HG03097 (cell line): ENCODE data around the gene CDK14.

Experiments used
- ATAC-seq: cut with Tn5 transposase; IDR thresholded peaks from one replicate; pipeline ENCODE4 v1.9.1; 2021; ENCODE audit not compliant: unreplicated experiment, low FRiP score

CDK14 gene

GRCh38 chr7:90677486-90678404, 81.6 kb downstream of the CDK14 start:
- no peak for ATAC-seq

DNA sequence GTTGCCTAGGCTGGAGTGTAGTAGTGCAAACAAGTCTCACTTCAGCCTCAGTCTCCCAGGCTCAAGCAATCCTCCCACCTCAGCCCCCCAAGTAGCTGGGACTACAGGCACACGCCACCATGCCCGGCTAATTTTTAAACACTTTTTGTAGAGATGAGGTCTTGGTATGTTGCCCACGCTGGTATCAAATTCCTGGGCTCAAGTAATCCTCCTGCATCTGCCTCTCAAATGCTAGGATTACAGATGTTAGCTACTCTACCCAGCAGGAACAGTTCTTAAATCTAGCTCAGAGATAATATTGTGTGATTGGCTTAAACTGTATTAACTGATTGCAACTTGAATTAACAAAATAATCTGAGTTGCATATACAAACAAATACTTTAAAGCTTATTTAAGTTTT, 82.9 kb downstream of the CDK14 start:
- no peak for ATAC-seq

GRCh38 chr7:90680484-90680883, 84.4 kb downstream of the CDK14 start:
- no peak for ATAC-seq

DNA sequence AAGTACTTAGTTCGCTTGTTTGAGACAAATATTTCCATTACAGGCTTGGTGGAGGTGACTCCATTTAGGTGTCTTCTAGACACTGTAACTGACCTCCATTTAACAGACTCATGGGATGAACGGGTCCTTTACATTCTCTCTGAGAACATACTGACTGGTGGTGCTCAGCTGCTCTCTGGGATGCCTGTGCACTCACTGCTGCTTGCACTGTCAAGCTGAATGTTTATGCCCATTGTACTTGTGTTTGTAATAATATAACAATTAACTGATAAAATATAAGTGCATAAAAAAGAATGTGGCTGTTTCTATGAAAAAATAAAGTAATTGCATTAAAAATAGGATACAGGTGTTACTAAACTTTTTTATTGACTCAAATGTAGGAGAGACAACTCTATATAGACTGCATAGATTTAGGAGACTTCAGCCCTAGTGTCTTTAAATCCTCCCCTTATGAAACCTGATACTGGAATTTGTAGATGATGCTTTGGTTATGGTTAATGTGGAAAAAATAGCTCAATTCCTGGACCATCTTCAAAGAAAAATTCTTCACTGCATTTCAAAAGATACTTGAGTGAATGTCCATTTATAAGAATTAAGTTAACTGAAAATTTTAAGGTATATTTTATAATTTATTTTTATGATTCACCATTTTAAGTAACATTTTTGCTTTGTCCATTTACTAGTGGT, 85.4 kb downstream of the CDK14 start:
- ATAC-seq, result no peak

DNA sequence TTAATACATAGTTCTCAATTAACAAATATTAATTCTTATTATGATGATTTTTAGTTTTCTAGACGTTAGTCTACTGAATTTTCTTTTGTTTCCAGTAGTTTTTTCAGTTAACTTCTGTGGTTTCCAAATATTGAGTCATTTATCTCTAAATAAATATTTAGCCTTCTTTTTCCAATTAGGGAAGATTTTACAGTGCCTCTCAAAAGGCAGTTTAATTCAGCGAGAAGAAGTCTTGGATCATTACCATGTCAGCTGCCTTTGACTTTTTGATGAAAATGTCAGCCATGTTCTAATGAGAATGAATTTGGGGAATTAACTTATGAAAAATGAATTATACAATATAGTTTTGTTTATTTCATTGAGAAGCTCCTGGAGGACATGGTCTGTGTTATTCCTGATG, 90.0 kb downstream of the CDK14 start:
- ATAC-seq, result no peak

DNA sequence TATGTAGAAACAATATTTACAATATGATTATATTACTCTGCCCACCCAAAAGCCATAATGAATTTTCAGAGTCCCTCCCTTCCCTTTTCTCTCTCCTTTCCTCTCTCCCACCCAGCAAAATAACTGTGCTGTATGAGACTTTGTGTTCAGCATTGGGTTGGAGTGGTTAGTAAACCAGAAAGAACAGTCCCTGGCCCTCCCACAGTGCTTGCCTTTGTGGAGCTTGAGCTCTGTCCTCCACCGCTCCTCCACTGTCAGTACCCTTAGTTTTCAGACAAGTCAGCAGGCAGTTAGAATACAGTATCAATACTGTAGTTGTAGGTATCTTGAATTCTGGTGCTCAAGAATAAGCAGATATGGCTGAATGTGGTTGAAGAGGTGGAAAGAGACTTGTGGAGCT, 92.7 kb downstream of the CDK14 start:
- no peak for ATAC-seq

- ATAC-seq, result no peak
Measured at GRCh38 chr7:90689260-90689659, 93.1 kb downstream of the CDK14 start.

GRCh38 chr7:90690159-90690858, 94.2 kb downstream of the CDK14 start:
- ATAC-seq, result no peak

GRCh38 chr7:90692396-90692795, 96.3 kb downstream of the CDK14 start:
- no peak for ATAC-seq

DNA sequence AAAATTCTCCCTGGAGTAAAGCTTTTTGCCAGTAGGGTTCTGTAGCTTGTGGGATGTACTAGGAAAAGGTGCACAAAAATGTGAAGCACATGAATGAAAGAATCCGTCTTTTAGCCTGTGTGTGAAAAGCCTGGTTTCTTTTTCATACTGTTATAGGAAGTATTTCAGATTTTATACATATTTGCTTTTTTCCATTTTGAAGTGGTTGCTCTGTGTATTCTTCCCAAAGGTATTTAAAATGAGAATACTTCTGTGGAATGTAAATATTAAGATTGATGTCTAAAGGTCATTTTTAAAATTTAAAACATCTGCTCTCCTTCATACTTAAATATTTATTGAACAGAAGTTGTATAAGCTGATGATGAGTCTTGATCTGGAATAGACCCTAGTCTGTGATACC, 96.8 kb downstream of the CDK14 start:
- no peak for ATAC-seq

DNA sequence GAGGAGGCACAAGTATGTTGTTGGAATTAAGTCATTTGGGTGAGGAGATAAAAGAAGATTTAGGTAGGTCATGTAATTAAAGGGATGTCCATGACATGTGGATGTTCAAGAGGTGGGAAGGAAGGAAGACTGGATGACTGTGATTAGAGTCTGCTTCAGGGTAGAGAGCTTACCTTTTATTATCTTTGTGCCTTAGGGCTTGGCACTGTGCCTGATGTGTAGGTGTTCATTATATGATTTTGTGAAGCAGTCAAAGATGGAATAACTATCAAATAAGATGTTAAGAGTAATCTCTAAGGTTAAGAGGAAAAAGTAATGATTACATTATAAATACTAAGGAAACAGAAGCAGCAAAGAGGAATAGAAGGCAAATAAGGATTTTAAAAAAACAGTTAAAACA, 97.8 kb downstream of the CDK14 start:
- ATAC-seq, result no peak

DNA sequence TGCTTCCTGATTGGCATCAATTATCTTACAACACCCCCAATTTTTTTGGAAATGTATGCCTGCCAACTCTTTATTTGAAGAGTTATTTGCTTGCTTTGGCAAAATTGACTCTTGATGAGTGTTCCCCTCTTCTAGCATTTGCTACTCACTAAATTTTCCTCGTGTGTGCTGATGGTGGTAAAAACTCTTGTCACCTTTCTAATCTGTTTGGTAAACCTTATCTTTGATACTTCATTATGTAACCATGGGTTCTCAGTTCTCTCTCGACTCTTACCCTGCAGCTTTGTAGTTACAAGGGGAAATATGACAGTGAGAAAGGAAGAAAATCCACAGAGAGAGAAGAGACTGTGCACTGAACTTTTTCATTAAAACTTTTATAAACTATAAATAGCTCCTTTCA, 102.5 kb downstream of the CDK14 start:
- ATAC-seq, result no peak

GRCh38 chr7:90701021-90701420, 104.9 kb downstream of the CDK14 start:
- no peak for ATAC-seq

DNA sequence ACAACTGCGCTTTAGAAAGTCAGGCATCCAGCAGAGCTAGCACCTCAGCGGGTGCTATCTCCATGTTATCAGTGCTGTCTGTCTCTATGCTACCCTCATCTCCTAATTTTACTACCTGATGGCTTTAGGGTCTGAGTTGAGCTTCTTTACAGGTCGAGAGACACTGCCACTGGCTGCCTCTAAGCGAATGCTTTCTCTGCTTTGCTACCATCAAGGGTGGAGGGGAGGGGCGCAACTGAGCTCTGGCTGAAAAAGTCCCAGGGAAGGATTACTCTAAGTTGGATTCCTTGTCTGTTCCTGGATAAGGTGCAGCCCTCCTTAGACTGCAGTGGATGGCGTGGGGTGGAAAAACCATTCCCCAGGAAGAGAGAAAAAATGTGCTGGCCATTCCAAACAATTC, 105.7 kb downstream of the CDK14 start:
- ATAC-seq, result no peak

GRCh38 chr7:90705391-90706071, 109.4 kb downstream of the CDK14 start:
- no peak for ATAC-seq

GRCh38 chr7:90706072-90706716, 110.1 kb downstream of the CDK14 start:
- ATAC-seq, result no peak

GRCh38 chr7:90708841-90709317, 112.8 kb downstream of the CDK14 start:
- peak; percentile 52 for ATAC-seq

DNA sequence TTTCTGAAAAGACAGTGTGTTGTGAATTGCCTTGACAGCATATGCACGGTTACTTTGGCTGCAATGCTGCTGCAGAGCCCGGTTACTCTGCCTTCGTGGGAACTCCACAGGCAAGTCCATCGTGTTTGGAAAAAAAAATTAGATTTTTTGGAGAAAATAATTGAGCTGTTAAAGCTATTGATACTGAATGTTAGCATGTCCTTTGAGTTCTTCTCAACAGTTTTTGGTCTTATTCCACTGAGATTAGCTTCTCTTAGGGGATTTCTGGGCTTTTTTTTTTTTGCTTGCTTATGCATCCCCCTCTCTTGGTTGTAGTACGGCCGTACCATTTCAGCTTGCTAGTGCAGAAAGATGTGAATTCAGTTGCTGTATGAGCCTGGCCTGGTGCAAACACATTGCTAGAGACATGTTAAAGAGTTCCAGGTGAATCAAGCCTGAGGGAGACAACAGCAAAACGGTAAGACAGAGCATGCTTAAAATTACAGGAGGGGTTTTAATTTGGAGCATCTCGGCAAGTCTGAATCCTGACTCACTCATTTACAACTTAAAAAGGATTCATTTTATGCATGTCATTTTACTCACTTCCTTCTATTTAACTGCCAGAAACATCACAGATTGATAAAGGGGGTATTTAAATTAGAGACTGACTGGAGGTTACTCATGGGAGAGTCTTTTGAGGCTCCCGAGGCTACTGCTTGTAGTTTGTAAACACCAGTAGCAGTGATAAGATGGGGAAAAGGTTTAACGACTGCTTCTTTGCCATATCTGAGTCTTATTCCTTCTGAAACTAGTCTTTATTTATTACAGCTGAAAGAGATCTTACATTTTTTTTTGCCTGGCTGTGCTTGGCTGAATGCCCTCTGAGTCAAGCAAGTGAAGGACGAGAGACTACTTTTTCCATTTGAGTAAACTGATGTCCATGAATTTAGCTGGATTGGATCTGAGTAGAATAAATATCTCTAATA, 113.7 kb downstream of the CDK14 start:
- no peak for ATAC-seq

GRCh38 chr7:90710466-90710850, 114.3 kb downstream of the CDK14 start:
- no peak for ATAC-seq
